DMS 273 (cell line): Measurements from ENCODE around the gene SSBP1.
"Not testable (repeated sequence)": the region's sequence is repeated elsewhere in the genome, so short reads cannot be mapped to it uniquely, and the experiment has no call there.

ENCODE experiments used
- DNase-seq: peaks from one replicate; lab custom pipeline; 2025; ENCODE audit not compliant: unreplicated experiment; lab: John Stamatoyannopoulos, UW

SSBP1 gene, protein sequence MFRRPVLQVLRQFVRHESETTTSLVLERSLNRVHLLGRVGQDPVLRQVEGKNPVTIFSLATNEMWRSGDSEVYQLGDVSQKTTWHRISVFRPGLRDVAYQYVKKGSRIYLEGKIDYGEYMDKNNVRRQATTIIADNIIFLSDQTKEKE

DNA sequence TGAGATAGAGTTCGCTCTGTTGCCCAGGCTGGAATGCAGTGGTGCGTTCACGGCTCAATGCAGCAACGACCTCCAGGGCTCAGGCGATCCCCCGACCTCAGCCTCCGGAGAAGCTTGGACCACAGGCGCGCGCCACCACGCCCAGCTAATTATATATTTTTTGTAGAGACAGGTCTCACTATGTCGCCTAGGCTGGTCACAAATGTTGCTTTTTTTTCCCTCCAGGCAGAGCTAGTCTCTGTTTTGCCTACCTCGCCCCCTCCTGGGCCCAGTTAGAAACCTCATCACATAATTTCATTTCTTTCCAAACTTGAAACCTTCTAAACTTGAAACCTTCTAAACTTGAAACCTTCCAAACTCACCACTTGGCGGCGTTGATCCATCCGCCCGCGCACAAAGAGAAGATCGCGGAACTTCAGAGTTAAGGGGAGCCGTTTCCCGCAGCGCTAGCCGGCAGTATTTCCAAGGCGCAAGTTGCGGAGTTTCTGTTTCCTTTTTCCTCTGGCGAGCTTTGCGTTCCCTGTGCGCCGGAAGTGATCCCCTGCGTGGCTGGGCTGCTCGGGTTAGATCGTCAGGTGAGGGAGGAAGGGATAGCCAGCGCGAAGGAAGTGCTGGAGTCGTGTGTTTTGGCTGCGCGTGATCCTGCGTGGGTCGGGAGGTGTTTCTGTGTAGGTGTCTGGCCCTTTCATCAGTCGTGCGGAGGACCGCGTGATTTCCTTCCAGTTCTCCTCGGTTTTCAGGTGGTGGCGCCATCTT is at the start of gene SSBP1:
TSS of gene SSBP1 (plus strand) at position 523 of the 756 bp plus-strand sequence. CDS start 809 bp downstream, outside the sequence.
- DNase-seq, result peak; percentile 99

DNA sequence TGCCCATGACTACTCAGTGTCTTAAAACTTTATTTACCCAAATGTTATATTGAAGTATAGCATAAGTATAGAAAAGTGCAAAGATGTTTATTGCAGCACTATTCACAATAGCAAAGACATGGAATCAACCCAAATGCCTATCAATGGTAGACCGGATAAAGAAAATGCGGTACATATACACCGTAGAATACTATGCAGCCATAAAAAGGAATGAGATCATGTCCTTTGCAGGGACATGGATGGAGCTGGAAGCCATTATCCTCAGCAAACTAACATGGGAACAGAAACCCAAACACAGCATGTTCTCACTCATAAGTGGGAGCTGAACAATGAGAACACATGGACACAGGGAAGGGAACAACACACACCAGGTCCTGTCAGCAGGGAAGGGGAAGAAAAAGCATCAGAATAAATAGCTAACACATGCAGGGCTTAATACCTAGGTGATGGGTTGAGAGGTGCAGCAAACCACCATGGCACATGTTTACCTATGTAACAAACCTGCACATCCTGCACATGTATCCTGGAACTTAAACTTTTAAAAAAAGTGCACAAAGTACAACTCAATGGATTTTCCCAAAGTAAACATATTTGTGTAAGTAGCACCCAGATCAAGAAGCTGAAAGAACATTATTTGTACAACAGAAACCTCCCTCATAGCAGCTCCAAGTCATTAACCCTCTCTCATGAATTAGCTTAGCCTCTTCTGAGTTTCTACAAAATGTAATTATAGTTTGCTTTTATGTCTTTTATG is 48.9 kb upstream of the SSBP1 start:
- not testable (repeated sequence) for DNase-seq

DNA sequence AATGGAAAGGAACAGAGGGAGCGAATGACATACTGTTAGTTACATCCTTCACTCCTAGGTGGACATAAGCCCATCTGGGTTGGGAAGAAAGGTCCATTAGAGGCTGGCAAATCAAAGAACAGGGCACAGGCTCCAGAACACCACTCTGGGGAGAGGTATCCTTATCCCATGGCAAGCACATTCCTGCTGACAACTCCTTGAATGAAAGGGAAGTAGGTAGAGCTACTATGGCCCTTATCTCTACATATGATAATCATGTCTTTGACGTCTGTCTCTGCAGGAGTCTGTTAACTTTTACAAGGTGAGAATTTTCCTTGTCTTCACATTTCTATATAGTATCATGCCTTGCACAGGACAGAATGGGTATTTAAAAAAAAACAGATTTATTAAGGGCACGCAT is 46.6 kb upstream of the SSBP1 start:
- no peak for DNase-seq

DNA sequence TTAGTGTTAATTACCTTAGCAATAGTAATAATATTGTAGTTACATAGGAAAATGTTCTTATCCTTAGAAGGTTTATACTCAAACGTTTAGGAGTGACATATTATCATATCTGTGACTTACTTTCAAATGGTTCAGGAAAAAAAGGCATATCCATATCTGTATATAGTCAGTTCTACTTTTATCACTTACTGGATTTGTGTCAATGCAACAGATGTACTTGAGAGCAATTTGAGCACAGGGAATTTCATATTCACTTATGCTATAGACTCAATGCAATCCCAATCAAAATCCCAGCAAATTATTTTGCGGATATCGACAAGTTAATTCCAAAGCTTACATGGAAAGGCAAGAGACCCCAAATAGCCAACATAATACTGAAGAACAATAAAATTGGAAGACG is 46.2 kb upstream of the SSBP1 start:
- no peak for DNase-seq

DNA sequence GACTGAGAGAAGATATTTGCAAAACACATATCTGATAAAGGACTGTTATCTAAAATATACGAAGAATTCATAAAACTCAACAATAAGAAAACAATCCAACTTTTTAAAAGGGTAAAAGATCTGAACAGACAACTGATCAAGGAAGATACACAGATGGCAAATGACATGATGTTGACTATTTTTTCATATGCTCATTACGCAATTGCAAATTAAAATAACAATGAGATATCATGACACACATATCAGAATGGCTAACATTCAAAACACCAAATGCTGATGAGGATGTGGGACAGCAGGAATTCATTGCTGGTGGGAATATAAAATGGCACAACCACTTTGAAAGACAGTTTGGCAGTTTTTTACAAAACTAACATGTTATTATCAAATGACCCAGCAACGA is 45.1 kb upstream of the SSBP1 start:
- DNase-seq, result no peak

DNA sequence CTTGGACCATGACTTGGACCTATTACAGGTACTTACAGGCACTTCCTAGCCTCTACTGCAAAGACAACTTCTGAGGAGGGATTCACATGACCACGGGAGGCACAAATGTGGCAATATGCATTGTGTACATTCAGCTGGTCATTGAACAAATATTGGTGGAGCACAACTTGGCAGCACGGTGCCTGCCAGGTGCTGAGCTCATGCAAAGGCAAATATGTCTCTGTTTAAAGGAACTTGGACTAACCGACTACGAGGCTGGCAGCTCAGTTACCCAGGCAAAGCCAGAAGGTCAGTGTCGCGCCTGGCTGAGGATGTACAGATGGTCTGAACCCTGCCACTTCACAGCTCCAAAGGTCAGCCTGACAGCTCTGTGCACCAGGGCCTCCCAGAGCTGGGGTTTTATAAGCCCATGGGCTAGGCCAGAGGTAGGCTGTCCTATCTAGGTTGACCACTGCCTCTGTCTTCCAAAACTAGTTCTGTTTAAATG is 42.3 kb upstream of the SSBP1 start:
- peak; percentile 42 for DNase-seq

DNA sequence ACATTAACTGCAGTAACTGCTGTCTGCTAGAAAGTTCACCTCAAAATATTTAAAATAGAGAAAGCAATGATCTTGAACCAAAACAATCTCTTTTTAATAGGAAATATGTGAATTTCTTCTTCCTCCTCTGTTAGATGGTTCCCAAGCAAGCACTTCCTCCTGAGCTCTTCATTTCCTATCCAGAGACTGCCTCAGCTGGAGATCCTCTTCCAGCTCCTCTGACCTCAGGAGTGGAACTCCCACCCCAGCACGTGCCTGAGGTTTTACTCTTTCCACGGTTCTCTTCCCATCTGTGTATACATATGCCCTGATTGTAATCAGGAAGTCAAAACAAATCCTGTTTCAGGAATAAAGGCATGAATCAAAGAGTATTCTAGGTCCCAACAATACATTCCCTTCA is 41.8 kb upstream of the SSBP1 start:
- peak; percentile 65 for DNase-seq

DNA sequence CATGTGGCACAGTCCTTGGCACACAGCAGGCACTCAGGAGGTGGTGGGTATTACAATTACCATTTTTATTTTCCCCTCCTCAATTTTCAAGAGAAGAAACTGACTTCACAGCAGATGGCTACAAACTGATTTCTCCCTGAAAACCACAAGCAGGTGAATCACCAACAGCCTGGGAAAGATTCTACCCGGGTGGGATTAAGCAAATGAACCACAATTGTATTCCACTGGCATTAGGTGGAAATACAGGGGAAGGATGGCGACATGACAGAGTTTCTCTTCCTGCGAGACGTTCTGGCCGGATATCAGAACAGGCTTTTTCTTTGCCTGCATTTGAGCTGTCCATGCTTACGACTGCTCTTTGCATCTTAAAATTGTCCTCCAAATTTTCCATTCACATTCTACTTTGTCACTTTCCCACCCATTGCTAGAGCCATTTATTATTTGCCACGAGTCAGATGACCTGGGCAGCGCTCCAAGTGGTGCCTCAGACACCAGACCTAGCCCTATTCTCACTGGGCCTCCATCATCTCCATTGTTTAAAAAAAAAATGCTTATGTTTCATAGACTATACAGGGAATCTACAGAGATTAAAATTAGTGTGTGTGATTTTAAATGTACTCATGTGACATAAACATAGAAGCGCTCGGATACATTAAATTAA is 40.8 kb upstream of the SSBP1 start:
- DNase-seq, result peak; percentile 32

DNA sequence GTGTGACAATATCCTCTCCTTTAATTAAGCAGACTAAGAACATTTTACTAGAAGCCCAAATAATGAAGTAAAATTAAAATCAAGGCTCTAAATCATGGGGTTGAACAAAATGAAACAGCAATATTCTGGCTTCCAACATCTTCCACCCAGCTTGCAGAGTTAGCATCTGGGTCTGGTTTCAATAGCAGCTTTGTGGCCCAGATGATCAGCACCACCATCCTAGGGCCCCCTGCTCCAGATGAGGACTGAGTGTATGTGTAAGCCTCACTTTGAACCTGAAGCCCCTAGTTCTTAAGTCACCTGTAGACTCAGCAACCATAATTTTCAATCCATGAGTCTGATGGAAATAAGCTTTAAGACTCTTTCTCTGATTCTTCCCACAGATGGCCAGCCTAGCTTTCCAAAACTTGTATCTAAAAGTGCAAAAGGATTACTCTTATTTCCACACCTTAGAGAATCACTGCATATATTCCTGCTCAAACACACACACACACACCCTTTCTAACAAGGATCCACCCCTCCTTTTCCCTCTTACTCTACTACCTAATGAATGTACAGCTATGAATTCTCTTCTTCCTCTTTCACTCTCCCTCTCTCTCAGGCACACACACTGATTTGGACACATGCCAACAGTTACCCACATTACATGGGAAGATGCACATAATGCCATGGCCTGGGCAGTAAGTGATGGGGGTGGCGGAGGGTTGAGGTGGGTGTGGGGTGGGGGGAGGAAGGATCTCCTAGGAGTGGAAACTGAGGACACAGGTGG is 39.7 kb upstream of the SSBP1 start:
- peak; percentile 49 for DNase-seq

DNA sequence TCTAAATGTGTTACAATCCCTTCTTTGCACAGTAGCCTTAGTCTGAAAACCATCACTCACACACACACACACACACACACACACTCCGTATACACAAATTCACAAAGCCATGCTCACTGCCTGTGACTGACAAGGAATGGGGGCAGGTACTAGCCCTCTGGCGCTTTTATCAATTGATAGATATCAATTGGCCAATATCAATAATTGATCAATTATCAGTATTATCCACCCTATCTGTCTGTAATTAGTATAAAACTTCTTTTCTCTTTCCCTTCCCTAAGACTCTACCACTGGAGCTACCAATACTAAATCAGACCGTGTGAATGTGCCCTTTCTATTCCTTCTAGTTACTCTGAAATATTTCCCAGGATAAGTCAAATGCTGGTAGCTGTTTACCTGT is 38.3 kb upstream of the SSBP1 start:
- no peak for DNase-seq

DNA sequence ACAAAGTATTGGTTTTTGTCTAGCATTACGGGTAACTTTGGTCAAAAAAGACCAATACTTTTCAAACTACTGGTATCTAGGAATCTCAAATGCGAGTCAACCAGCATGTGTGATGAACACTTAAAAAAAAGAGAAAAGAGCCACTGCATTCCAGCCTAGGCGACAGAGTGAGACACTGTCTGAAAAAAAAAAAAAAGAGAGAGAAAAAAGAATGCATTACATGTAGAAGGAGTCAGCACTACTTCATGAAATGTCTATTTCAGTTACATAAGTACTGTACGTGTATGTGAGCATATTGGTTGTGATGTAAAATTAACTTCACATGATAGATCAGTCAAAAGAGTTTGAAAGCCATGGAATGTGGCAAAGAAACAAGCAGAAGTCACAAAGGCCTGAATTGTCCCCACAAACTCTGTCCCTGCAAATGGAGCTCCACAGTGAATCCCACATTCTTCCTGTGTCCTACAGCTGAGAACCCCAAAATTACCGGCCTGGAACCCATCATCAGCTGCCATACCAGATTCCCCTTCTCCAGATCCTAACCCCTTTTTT is 37.8 kb upstream of the SSBP1 start:
- DNase-seq, result no peak

DNA sequence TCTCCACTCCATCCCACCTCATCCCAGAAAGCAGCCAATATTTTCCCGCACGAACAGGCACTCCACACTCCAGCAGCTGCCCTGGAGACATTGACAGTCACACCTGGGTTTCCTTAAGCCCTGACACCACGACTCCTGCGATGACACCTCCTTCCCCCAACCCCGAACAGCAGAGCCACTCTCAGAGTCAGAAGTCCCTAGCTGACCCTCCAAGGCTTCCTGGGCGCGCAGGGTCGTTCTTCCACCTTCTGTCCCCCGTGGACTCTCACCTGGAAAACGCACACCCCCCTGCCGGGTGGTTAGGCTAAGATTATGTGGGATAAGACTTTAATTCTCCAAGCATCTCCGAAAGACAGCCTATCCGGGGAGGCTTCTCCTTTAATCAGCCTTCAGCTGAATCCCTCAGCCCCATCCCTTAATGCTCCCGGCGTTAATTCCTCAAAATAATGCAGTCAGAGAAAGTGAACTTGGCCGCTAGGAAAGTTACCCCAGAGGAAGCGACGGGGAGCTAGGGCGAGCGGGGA is 37.2 kb upstream of the SSBP1 start:
- peak; percentile 56 for DNase-seq

DNA sequence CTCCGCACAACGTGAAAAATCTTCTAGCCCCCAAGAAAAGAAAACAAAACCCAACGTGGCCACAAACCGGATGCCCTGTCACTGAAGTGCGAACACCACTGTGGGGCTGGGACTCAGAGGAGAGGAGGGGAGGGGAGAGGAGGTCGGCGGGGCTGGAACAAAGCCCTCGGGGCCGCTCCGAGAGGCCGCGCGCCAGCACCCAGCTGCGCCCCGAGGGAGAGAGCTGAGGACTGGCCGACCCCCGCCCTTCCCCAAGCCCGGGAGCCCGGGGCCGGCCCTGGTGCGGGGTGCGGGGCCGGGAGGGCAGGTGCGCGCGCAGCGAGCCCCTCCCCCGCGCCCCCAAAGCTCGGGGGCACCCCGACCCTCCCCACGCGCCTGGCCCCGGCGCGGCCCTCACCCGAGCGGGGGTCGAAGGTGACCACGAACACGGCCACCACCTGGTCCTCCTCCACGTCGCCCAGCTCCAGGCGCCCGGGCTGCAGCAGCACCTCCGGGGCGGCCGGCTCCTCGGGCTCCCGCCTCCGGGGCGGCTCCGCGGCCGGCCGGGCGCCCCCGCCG is 36.6 kb upstream of the SSBP1 start:
- DNase-seq, result peak; percentile 73

DNA sequence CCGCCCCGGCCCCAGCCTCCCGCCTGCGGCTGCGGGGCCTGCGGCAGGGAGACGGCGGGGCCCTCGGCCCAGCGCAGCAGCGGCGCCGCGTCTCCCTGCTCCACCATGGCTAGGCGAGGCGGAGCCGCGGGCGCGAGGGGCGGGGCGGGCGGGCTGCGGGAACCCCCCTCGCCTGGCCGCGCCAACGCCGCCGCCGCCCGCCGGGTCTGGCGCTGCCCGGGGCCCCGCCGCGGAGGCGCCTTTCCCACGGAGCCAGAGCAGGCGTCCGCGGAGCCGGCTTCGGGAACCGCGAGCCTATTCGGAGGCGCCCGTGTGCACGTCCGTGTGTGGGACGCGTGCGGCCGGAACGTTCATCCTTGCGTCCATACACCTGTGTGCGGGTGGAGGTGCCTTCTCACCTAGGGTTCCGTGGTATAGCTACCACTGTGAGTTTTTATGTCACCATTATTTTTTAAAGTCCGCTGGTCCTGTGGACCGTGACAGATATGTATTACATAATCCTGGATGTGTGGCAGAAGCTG is 36.1 kb upstream of the SSBP1 start, which contains the start of gene DENND11:
TSS of gene DENND11 (minus strand) at position 120 of the 521 bp plus-strand sequence. CDS start at position 107, 13 bp downstream.
- DNase-seq, result peak; percentile 82

DNA sequence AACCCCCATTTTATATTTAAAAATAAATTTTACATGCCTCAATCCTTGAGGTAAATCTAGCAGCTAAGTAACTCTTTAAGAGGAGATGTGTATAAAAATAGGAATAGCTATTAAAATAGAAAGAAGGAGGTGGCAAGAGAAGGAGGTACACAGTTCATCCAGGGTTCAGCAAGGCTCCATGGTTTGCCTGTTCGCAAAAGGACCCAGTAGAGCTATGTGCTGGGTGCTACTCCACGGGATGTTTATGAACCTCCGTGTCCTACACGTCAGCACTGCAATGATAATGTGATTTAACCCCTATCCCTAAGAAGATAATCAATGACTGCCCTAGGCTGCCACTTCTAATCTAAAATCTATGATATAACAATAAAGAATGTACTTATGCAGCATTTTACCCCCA is 35.3 kb upstream of the SSBP1 start:
- DNase-seq, result no peak

DNA sequence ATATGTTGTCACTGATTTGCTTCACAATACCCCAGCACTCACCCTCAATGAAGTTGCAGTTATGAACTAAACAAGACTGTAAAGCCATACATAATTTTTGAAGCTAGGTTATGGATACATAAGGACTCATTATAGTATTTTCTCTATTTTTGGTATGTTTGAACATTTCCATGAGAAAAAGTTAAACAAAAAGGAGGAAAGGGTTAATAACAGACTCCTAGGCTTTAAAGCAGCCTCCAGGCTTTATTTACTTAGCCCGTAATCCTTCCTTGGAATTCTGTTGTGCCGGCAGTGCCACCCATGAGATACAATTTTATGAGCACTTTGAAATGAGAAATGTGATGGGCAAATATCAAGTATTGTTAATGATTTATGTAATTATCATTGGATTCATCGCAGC is 34.0 kb upstream of the SSBP1 start:
- no peak for DNase-seq

DNA sequence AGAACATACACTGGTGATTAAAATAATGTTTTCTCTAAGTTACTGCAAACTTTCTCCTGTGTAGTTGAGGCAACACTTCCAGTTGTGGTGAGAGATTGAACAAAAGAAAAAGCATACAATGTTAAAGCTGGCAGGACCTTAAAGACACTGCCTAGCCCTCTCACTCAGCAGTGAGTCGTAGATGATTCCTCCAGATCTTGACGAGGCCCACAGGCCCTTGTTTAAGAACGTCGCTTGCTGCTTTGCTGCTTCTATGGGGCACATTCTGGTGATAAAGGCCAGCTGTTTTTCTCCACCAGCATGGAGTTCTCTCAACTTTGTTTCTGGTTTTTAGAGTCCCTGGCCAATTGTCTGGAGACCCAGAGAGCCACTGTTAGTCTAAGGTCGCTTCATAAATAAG is 33.4 kb upstream of the SSBP1 start:
- DNase-seq, result no peak

DNA sequence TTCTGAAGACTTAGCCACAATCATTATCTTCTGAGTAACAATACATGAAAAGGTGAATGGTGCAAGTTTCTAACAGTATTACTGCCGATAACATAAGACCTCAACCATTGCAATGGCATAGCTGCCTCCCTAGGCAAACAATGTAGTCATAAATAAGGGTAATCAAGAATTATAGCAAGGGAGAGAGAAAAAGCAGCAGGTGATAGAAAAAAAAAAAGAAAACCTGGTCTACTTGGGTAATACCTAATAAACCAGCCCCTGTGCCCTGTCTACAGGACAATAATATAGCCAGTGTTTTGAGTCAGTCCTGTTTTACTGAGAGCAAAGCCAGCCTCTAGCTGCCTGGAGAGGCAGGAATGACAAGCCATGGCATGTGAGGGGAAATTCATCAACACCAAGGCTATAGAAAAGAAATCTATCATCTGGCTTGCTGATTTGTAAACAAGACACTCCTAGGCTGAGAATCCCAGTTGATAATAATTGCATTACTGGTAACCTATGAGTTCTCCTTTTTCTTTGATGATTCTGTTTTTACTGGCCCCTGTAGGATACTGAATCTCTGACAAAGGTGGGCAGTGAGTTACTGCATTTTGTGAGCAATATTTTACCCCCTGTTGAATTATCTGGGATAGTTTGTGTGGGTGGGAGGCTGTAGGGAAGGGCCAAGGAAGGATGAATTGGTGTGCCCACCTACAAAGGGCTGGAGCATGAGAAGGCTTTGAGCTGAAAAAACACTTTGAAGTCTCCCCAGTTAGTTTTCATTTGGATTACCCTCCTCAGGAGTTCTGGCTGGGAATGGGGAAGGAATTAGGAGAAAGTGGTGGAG is 31.7 kb upstream of the SSBP1 start:
- no peak for DNase-seq

DNA sequence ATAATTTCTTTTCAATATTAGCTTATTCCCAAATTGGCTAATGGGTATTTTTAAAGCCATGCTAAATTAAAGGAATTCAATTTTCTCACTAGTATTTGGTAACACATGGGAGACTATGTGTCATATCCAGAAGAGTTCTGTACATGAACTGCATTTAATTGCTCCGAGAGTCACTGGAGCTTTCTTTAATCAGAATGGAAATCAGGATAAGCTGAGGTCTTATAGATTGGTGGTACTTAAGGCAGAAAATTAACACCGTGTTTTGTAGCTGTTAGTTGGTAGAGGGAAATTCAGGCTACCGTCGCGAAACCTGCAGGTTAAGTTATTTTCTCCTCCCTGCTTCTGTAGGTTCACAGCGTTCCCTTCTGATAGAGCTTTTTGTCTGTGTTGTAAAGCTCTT is 29.8 kb upstream of the SSBP1 start, which contains the start of gene WEE2:
TSS of gene WEE2 (plus strand) at position 3 of the 400 bp plus-strand sequence. CDS start 406 bp downstream, outside the sequence.
- DNase-seq, result no peak
